Osteoblast (primary cell): ENCODE data around the gene SMIM34. TPM values are rescaled to one million over a fixed set of nuclear protein-coding genes. Genes with fewer than 3 reads are reported as not detected.
"Not testable (repeated sequence)": the region's sequence is repeated elsewhere in the genome, so short reads cannot be mapped to it uniquely, and the experiment has no call there.

Experiments used
- DNase-seq: peaks from one replicate; pipeline ENCODE4 v3.0.0; 2011; ENCODE audit warnings: low spot score, mixed read lengths; ENCODE audit not compliant: insufficient read length; ENCODE audit errors: missing footprints
- H2AFZ ChIP-seq: 2 replicates; pipeline ENCODE4 v1.6.0; 2011; ENCODE audit warnings: mild to moderate bottlenecking, low read length
- H3K27ac ChIP-seq: 2 replicates; pipeline ENCODE4 v1.5.1; 2011; ENCODE audit warnings: mild to moderate bottlenecking, low read depth, low read length, moderate library complexity
- H3K27me3 ChIP-seq: 2 replicates; pipeline ENCODE4 v1.6.0; 2012; ENCODE audit warnings: mild to moderate bottlenecking, control low read depth, inconsistent platforms, low read length, moderate library complexity; ENCODE audit not compliant: insufficient read depth
- H3K36me3 ChIP-seq: 2 replicates; pipeline ENCODE4 v1.5.1; 2011; ENCODE audit warnings: mild to moderate bottlenecking, low read length, control low read depth, moderate library complexity; ENCODE audit not compliant: insufficient read depth
- H3K4me1 ChIP-seq: 2 replicates; pipeline ENCODE4 v1.5.1; 2011; ENCODE audit warnings: mild to moderate bottlenecking, low read length, control low read depth, moderate library complexity; ENCODE audit not compliant: insufficient read depth
- H3K4me2 ChIP-seq: 2 replicates; pipeline ENCODE4 v1.6.0; 2011; ENCODE audit warnings: mild to moderate bottlenecking, low read length; ENCODE audit not compliant: insufficient read depth
- H3K4me3 ChIP-seq: fragments of 200-600 bp; sonication (generic); 3 replicates; pipeline ENCODE4 v1.5.1; 2012; ENCODE audit warnings: mild to moderate bottlenecking, low read length, inconsistent platforms; ENCODE audit not compliant: insufficient read depth
- H3K79me2 ChIP-seq: 2 replicates; pipeline ENCODE4 v1.6.0; 2012; ENCODE audit warnings: mild to moderate bottlenecking, low read length, control low read depth, inconsistent platforms; ENCODE audit not compliant: insufficient read depth
- H3K9me3 ChIP-seq: 2 replicates; pipeline ENCODE4 v1.5.1; 2011; ENCODE audit warnings: low read depth, low read length, control low read depth
- H4K20me1 ChIP-seq: 2 replicates; pipeline ENCODE4 v1.6.0; 2012; ENCODE audit warnings: mild to moderate bottlenecking, low read length, control low read depth; ENCODE audit not compliant: insufficient read depth
- total RNA-seq: library from RNA; depleted of rRNA; stranded (reverse); fragments of >200 nt; gene quantifications from 2 replicates; pipeline ENCODE4 v1.2.3, GENCODE V29; 2012

The SMIM34 gene
- total RNA-seq, 1 donor: not detected

- H3K36me3 ChIP-seq, H3K4me3 ChIP-seq, H3K79me2 ChIP-seq, H4K20me1 ChIP-seq, H3K4me1 ChIP-seq, H3K9me3 ChIP-seq, H3K27me3 ChIP-seq, H3K4me2 ChIP-seq, H2AFZ ChIP-seq, DNase-seq, H3K27ac ChIP-seq: not testable (repeated sequence)
Observed at GRCh38 chr21:34428441-34428840, 4.7 kb upstream of the SMIM34 start.

GRCh38 chr21:34427339-34427738, 3.6 kb upstream of the SMIM34 start:
- H3K4me1 ChIP-seq, H3K9me3 ChIP-seq, H3K27ac ChIP-seq, H3K27me3 ChIP-seq, H3K4me2 ChIP-seq, H3K36me3 ChIP-seq, H3K4me3 ChIP-seq, H4K20me1 ChIP-seq, H2AFZ ChIP-seq, H3K79me2 ChIP-seq, DNase-seq: not testable (repeated sequence)

GRCh38 chr21:34417448-34418077, 6.2 kb downstream of the SMIM34 start:
- H3K4me3 ChIP-seq, H3K27ac ChIP-seq: not testable (repeated sequence)

DNA sequence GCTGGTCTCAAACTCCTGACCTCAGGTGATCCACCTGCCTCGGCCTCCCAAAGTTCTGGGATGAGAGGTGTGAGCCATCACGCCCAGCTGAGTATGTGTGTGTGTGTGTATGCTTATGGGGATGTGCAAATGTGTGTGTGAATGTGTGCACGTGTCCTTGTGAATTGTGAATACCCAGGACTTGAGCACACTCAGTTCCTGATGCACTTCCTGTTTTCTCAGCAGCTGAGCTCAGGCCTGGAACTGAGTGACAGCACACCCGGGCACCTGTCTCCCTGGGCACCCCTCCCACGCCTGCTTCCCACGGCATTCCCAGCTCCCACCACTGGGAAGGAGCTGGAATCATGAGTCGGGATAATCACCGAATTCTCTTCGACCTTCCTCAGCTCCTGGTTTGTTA, 16.5 kb downstream of the SMIM34 start:
- H3K27ac ChIP-seq, H4K20me1 ChIP-seq, H3K9me3 ChIP-seq, H3K36me3 ChIP-seq, H3K4me3 ChIP-seq, H2AFZ ChIP-seq, H3K27me3 ChIP-seq, H3K4me2 ChIP-seq, H3K4me1 ChIP-seq, DNase-seq, H3K79me2 ChIP-seq: not testable (repeated sequence)

More at GRCh38 chr21:34417448-34418077, 6.2 kb downstream of the SMIM34 start:
- H3K27me3 ChIP-seq, H2AFZ ChIP-seq, H3K4me2 ChIP-seq, H4K20me1 ChIP-seq, H3K36me3 ChIP-seq, H3K9me3 ChIP-seq, DNase-seq, H3K4me1 ChIP-seq, H3K79me2 ChIP-seq: not testable (repeated sequence)

DNA sequence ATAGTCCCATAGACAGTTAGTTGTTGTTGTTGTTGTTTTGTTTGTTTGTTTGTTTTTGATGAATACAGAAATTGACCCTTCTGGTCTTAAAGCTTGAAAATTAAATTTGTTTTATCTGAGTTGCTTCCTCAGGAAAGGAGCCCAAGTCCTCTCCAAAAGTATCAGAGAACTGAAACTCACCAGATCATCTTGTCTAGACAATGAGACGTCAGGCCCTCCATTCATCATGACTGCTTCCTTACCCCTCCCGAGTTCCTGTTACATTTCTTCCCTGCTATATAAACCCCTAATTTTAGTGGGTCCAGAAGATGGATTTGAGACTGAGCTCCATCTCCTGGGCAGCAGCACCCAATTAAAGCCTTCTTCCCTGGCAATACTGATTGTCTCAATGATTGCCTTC, 17.1 kb downstream of the SMIM34 start:
- not testable (repeated sequence) for H3K79me2 ChIP-seq, DNase-seq, H3K4me2 ChIP-seq, H3K27ac ChIP-seq, H3K9me3 ChIP-seq, H3K4me3 ChIP-seq, H3K4me1 ChIP-seq, H3K27me3 ChIP-seq, H4K20me1 ChIP-seq, H3K36me3 ChIP-seq, H2AFZ ChIP-seq

- not testable (repeated sequence) for H2AFZ ChIP-seq, H3K4me1 ChIP-seq, DNase-seq, H3K36me3 ChIP-seq, H4K20me1 ChIP-seq, H3K4me3 ChIP-seq, H3K79me2 ChIP-seq, H3K9me3 ChIP-seq, H3K27ac ChIP-seq, H3K27me3 ChIP-seq, H3K4me2 ChIP-seq
Observed at GRCh38 chr21:34406102-34406501, 17.6 kb downstream of the SMIM34 start.

DNA sequence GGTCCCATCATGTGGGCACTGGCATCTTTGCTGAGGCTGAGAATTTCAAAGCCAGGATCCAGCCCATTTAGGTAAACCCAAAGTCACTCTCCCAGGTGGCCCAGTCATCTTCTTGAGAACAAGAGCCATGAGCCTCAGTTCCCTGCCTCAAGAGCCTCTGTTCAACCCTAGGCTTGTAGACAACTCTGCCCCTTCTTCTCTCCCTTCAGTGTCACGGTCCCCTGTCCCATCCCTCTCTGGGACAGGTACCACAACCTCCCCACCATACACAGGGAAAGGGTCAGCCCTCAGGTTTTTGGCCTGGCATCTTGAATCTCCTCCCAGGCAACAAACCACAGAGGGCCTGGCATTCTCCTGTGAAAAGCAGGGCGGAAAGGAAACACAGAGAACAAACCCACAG, 18.1 kb downstream of the SMIM34 start:
- H4K20me1 ChIP-seq, H3K79me2 ChIP-seq, H2AFZ ChIP-seq, DNase-seq, H3K4me1 ChIP-seq, H3K4me2 ChIP-seq, H3K36me3 ChIP-seq, H3K4me3 ChIP-seq, H3K27ac ChIP-seq, H3K27me3 ChIP-seq, H3K9me3 ChIP-seq: not testable (repeated sequence)

GRCh38 chr21:34404742-34405141, 19.0 kb downstream of the SMIM34 start:
- not testable (repeated sequence) for H4K20me1 ChIP-seq, H3K4me2 ChIP-seq, DNase-seq, H2AFZ ChIP-seq, H3K36me3 ChIP-seq, H3K9me3 ChIP-seq, H3K79me2 ChIP-seq, H3K27ac ChIP-seq, H3K4me3 ChIP-seq, H3K27me3 ChIP-seq, H3K4me1 ChIP-seq

GRCh38 chr21:34400522-34400921, 23.2 kb downstream of the SMIM34 start:
- H3K4me2 ChIP-seq, H3K79me2 ChIP-seq, H3K4me3 ChIP-seq, H4K20me1 ChIP-seq, H3K27ac ChIP-seq, H2AFZ ChIP-seq, DNase-seq, H3K27me3 ChIP-seq, H3K36me3 ChIP-seq, H3K4me1 ChIP-seq, H3K9me3 ChIP-seq: not testable (repeated sequence)
